DOHH2 (cell line): ENCODE results near the gene CHRNA5.

Experiments used
- EZH2phosphoT487 ChIP-seq: fragments of 200-600 bp; sonication (generic); IDR thresholded peaks from 2 replicates; pipeline ENCODE4 v1.6.1; 2017; ENCODE audit warnings: borderline replicate concordance, mild to moderate bottlenecking, antibody characterized with exemption, low read length, moderate library complexity, mixed read lengths
- TF ChIP-seq, protein P1 (sequence below): fragments of 200-600 bp; sonication (generic); IDR thresholded peaks from one replicate; pipeline ENCODE4 v1.5.1; 2014; ENCODE audit warnings: antibody characterized with exemption, mild to moderate bottlenecking, low read depth, low read length; ENCODE audit not compliant: poor library complexity, severe bottlenecking

DNA sequence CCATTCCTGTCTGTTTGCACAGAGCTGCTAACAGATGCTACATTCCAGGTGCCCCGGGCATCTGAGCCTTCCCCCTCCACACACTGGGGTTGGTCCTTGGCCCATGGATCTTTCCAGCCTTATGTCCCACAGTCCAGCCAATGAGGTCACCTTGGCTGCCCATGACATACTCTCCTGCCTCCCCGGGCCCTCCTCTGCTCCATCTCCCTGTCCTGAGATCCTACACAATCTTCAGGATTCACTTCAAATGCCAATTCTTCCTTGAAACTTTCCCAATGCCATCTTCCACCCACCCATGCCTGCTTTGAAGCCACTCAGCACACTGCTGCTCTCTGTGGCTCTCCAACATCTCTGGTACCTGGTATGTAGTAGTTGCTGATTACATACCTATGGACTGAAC is 51.2 kb downstream of the CHRNA5 start:
- TF ChIP-seq, protein P1, sequence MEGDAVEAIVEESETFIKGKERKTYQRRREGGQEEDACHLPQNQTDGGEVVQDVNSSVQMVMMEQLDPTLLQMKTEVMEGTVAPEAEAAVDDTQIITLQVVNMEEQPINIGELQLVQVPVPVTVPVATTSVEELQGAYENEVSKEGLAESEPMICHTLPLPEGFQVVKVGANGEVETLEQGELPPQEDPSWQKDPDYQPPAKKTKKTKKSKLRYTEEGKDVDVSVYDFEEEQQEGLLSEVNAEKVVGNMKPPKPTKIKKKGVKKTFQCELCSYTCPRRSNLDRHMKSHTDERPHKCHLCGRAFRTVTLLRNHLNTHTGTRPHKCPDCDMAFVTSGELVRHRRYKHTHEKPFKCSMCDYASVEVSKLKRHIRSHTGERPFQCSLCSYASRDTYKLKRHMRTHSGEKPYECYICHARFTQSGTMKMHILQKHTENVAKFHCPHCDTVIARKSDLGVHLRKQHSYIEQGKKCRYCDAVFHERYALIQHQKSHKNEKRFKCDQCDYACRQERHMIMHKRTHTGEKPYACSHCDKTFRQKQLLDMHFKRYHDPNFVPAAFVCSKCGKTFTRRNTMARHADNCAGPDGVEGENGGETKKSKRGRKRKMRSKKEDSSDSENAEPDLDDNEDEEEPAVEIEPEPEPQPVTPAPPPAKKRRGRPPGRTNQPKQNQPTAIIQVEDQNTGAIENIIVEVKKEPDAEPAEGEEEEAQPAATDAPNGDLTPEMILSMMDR, result no peak
- no peak for TF ChIP-seq EZH2phosphoT487
